Tibial nerve (tissue), 3 donors: ENCODE data around the gene GPR153.

Experiments used
- POLR2A ChIP-seq, 2 donors: fragments of 450-650 bp; IDR thresholded peaks; one replicate each; pipeline ENCODE4 v1.6.1; 2017; ENCODE audit warnings: antibody characterized with exemption in 2 of 2, mild to moderate bottlenecking in 2 of 2, moderate library complexity in 2 of 2
- TF ChIP-seq, protein P1 (sequence below), 5 experiments: fragments of 200-600 bp in 3 of 5; fragments of 450-650 bp in 2 of 5; sonication (generic) in 3 of 5; IDR thresholded peaks; one replicate each; pipeline ENCODE4 v1.5.1; 2016 to 2019; ENCODE audit warnings: antibody characterized with exemption in 5 of 5, mild to moderate bottlenecking in 3 of 5, moderate library complexity in 2 of 5

DNA sequence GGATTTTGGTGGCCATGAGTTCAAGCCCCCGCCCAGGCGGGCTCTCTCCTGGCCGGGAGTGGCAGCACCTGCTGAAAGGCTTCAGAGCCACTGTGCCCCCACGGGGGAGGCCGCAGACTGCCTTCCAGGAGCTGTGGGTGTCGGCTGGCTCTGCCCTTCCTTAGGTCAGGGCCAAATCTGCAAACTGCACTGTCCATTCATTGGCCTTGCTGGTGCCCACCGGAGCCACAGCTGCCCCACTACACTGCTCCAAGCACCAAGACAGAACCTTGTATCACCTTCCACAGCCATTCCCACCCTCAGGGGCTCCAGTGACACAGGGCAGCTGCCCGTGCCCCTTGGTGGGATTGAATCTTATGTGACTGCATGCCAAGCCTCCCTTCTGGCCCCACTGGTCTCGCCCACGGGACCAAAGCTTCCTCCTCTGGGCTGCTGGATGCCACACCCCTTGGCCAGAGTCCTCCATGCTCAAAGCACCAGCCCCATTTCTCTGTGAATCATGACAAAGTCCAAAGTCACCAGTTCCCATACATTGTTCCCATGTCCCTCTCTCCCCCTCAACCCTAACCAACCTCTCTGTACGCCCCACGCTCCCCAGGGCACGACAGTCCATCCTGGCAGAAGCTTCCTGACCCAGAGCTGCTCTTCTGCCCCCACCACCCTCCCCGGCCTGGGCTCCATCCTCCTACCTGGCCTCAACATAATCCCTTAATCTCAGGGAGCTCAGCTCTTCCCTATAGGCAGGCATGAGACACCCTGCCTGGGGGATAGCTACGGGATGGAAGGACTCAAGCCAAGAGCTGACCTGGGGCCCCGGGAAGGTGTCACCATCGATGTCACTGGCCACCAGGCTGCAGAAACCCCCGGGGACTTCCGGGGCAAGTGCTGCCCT, 20.9 kb upstream of the GPR153 start:
- TF ChIP-seq, protein P1, sequence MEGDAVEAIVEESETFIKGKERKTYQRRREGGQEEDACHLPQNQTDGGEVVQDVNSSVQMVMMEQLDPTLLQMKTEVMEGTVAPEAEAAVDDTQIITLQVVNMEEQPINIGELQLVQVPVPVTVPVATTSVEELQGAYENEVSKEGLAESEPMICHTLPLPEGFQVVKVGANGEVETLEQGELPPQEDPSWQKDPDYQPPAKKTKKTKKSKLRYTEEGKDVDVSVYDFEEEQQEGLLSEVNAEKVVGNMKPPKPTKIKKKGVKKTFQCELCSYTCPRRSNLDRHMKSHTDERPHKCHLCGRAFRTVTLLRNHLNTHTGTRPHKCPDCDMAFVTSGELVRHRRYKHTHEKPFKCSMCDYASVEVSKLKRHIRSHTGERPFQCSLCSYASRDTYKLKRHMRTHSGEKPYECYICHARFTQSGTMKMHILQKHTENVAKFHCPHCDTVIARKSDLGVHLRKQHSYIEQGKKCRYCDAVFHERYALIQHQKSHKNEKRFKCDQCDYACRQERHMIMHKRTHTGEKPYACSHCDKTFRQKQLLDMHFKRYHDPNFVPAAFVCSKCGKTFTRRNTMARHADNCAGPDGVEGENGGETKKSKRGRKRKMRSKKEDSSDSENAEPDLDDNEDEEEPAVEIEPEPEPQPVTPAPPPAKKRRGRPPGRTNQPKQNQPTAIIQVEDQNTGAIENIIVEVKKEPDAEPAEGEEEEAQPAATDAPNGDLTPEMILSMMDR (IDR thresholded peaks at IDR 0.05): no peak
- TF ChIP-seq POLR2A (IDR thresholded peaks at IDR 0.05): no peak
